Memory B cell (primary cell): ENCODE data around the gene GPR156.
"Not testable (repeated sequence)": the region's sequence is repeated elsewhere in the genome, so short reads cannot be mapped to it uniquely, and the experiment has no call there.

Experiments used
- ATAC-seq: fragments of 150-1000 bp; cut with Tn5 transposase; 2 replicates; pipeline ENCODE4 v1.10.0; 2021; ENCODE audit warnings: low read depth, mild to moderate bottlenecking, moderate library complexity
- DNase-seq, 2 donors: peaks; one replicate each; pipeline ENCODE4 v3.0.0; 2022; ENCODE audit warnings: low spot score in 2 of 2
- H3K27ac Mint-ChIP-seq: one replicate; pipeline ENCODE4 v1.8.0; 2022; ENCODE audit warnings: mild to moderate bottlenecking, moderate library complexity, mixed read lengths
- H3K27me3 Mint-ChIP-seq: one replicate; pipeline ENCODE4 v1.8.0; 2022; ENCODE audit warnings: mixed read lengths
- H3K36me3 Mint-ChIP-seq: one replicate; pipeline ENCODE4 v1.8.0; 2022; ENCODE audit warnings: mild to moderate bottlenecking, mixed read lengths
- H3K4me1 Mint-ChIP-seq: one replicate; pipeline ENCODE4 v1.8.0; 2022; ENCODE audit warnings: mixed read lengths
- H3K4me3 Mint-ChIP-seq: one replicate; pipeline ENCODE4 v1.8.0; 2022; ENCODE audit warnings: mild to moderate bottlenecking, moderate library complexity, mixed read lengths
- H3K9me3 Mint-ChIP-seq: one replicate; pipeline ENCODE4 v1.8.0; 2022; ENCODE audit warnings: mixed read lengths

Gene GPR156

GRCh38 chr3:120239644-120240043 is 45.4 kb downstream of the GPR156 start:
- DNase-seq (no peak), ATAC-seq (no peak)
- peaks cover 15% of the 10 kb centered on the region for H3K27me3 Mint-ChIP-seq
- H3K9me3 Mint-ChIP-seq: no peaks in the 10 kb centered on the region
- H3K4me1 Mint-ChIP-seq: peaks cover 3% of the 10 kb centered on the region
- no peak overlapping the region for H3K27ac Mint-ChIP-seq
- no peaks in the 10 kb centered on the region for H3K36me3 Mint-ChIP-seq
- H3K4me3 Mint-ChIP-seq: no peak overlapping the region

- no peaks in the 10 kb centered on the region for H3K4me1 Mint-ChIP-seq
- H3K36me3 Mint-ChIP-seq: no peaks in the 10 kb centered on the region
- H3K27ac Mint-ChIP-seq: no peak overlapping the region
- H3K27me3 Mint-ChIP-seq: peaks cover 9% of the 10 kb centered on the region
- no peak overlapping the region for H3K4me3 Mint-ChIP-seq
- no peaks in the 10 kb centered on the region for H3K9me3 Mint-ChIP-seq
- DNase-seq (no peak), ATAC-seq (no peak)
These were observed 57.2 kb downstream of the GPR156 start for GRCh38 chr3:120227710-120228347.

GRCh38 chr3:120224237-120224636 is 60.8 kb downstream of the GPR156 start:
- ATAC-seq (no peak), DNase-seq (no peak)
- no peaks in the 10 kb centered on the region for H3K9me3 Mint-ChIP-seq
- no peak overlapping the region for H3K27ac Mint-ChIP-seq
- H3K27me3 Mint-ChIP-seq: peaks cover 12% of the 10 kb centered on the region
- no peak overlapping the region for H3K4me3 Mint-ChIP-seq
- H3K4me1 Mint-ChIP-seq: no peaks in the 10 kb centered on the region
- H3K36me3 Mint-ChIP-seq: no peaks in the 10 kb centered on the region

GRCh38 chr3:120218981-120219380 is 66.0 kb downstream of the GPR156 start:
- H3K4me1 Mint-ChIP-seq: no peaks in the 10 kb centered on the region
- no peak for DNase-seq
- no peak for ATAC-seq
- H3K27ac Mint-ChIP-seq: no peak overlapping the region
- H3K4me3 Mint-ChIP-seq: no peak overlapping the region
- peaks cover 3% of the 10 kb centered on the region for H3K27me3 Mint-ChIP-seq
- H3K9me3 Mint-ChIP-seq: no peaks in the 10 kb centered on the region
- no peaks in the 10 kb centered on the region for H3K36me3 Mint-ChIP-seq

- H3K4me3 Mint-ChIP-seq, H3K36me3 Mint-ChIP-seq, H3K27ac Mint-ChIP-seq, H3K27me3 Mint-ChIP-seq, DNase-seq, H3K9me3 Mint-ChIP-seq, ATAC-seq, H3K4me1 Mint-ChIP-seq: not testable (repeated sequence)
These were observed 68.4 kb downstream of the GPR156 start for GRCh38 chr3:120216633-120217032.

GRCh38 chr3:120214176-120214575 is 70.8 kb downstream of the GPR156 start:
- no peak for DNase-seq
- Mint-ChIP-seq H3K4me3 (no peak overlapping the region), H3K27ac (peak overlapping the region; percentile 60), H3K4me1 (no peaks in the 10 kb centered on the region), H3K36me3 (no peaks in the 10 kb centered on the region), H3K9me3 (no peaks in the 10 kb centered on the region), H3K27me3 (peaks cover 11% of the 10 kb centered on the region)
- no peak for ATAC-seq

GRCh38 chr3:120212505-120212904 is 72.5 kb downstream of the GPR156 start:
- DNase-seq (no peak), ATAC-seq (no peak)
- no peak overlapping the region for H3K27ac Mint-ChIP-seq
- no peaks in the 10 kb centered on the region for H3K9me3 Mint-ChIP-seq
- H3K4me3 Mint-ChIP-seq: no peak overlapping the region
- no peaks in the 10 kb centered on the region for H3K4me1 Mint-ChIP-seq
- no peaks in the 10 kb centered on the region for H3K36me3 Mint-ChIP-seq
- H3K27me3 Mint-ChIP-seq: peaks cover 12% of the 10 kb centered on the region

- no peak for ATAC-seq
- Mint-ChIP-seq H3K36me3 (no peaks in the 10 kb centered on the region), H3K9me3 (no peaks in the 10 kb centered on the region), H3K4me3 (no peak overlapping the region), H3K4me1 (no peaks in the 10 kb centered on the region), H3K27me3 (peaks cover 13% of the 10 kb centered on the region), H3K27ac (no peak overlapping the region)
- DNase-seq: no peak
These were observed 75.6 kb downstream of the GPR156 start for GRCh38 chr3:120209425-120209824.

GRCh38 chr3:120204338-120204737 is 80.7 kb downstream of the GPR156 start:
- ATAC-seq: no peak
- Mint-ChIP-seq H3K36me3 (no peaks in the 10 kb centered on the region), H3K27ac (no peak overlapping the region), H3K27me3 (peaks cover 3% of the 10 kb centered on the region), H3K4me3 (no peak overlapping the region), H3K9me3 (no peaks in the 10 kb centered on the region), H3K4me1 (no peaks in the 10 kb centered on the region)
- no peak for DNase-seq

- H3K4me1 Mint-ChIP-seq: no peaks in the 10 kb centered on the region
- H3K9me3 Mint-ChIP-seq: no peaks in the 10 kb centered on the region
- H3K4me3 Mint-ChIP-seq: no peak overlapping the region
- ATAC-seq: no peak
- peaks cover 3% of the 10 kb centered on the region for H3K27me3 Mint-ChIP-seq
- DNase-seq: no peak
- H3K27ac Mint-ChIP-seq: no peak overlapping the region
- no peaks in the 10 kb centered on the region for H3K36me3 Mint-ChIP-seq
These were observed 81.4 kb downstream of the GPR156 start for GRCh38 chr3:120203621-120204020.

- no peaks in the 10 kb centered on the region for H3K9me3 Mint-ChIP-seq
- no peak overlapping the region for H3K27ac Mint-ChIP-seq
- DNase-seq (no peak), ATAC-seq (no peak)
- no peaks in the 10 kb centered on the region for H3K4me1 Mint-ChIP-seq
- no peaks in the 10 kb centered on the region for H3K36me3 Mint-ChIP-seq
- H3K4me3 Mint-ChIP-seq: no peak overlapping the region
- peaks cover 2% of the 10 kb centered on the region for H3K27me3 Mint-ChIP-seq
These were observed 82.0 kb downstream of the GPR156 start for GRCh38 chr3:120203016-120203415.

GRCh38 chr3:120202363-120202762 is 82.7 kb downstream of the GPR156 start:
- Mint-ChIP-seq H3K27me3 (peaks cover 1% of the 10 kb centered on the region), H3K9me3 (no peaks in the 10 kb centered on the region), H3K36me3 (no peaks in the 10 kb centered on the region), H3K4me3 (no peak overlapping the region), H3K4me1 (no peaks in the 10 kb centered on the region), H3K27ac (no peak overlapping the region)
- DNase-seq (no peak), ATAC-seq (no peak)

GRCh38 chr3:120200493-120201235 is 84.4 kb downstream of the GPR156 start:
- no peaks in the 10 kb centered on the region for H3K27me3 Mint-ChIP-seq
- H3K4me1 Mint-ChIP-seq: no peaks in the 10 kb centered on the region
- H3K4me3 Mint-ChIP-seq: no peak overlapping the region
- no peaks in the 10 kb centered on the region for H3K9me3 Mint-ChIP-seq
- DNase-seq: no peak
- no peaks in the 10 kb centered on the region for H3K36me3 Mint-ChIP-seq
- no peak overlapping the region for H3K27ac Mint-ChIP-seq
- no peak for ATAC-seq

GRCh38 chr3:120198305-120198878 is 86.6 kb downstream of the GPR156 start:
- ATAC-seq (no peak), DNase-seq (no peak)
- H3K9me3 Mint-ChIP-seq: no peaks in the 10 kb centered on the region
- H3K27ac Mint-ChIP-seq: no peak overlapping the region
- H3K36me3 Mint-ChIP-seq: no peaks in the 10 kb centered on the region
- no peaks in the 10 kb centered on the region for H3K27me3 Mint-ChIP-seq
- no peak overlapping the region for H3K4me3 Mint-ChIP-seq
- no peaks in the 10 kb centered on the region for H3K4me1 Mint-ChIP-seq
